ENCODE measurements around the gene FOXN4.

Gene FOXN4

GRCh38 chr12:109230193-109230592 is 78.9 kb downstream of the FOXN4 start:
- no peak overlapping the region for H3K4me2 ChIP-seq (ENCODE audit: low read length)
- H3K9ac ChIP-seq = no peak overlapping the region
- no peak for TF ChIP-seq CTCF (IDR thresholded peaks at IDR 0.05)
- no peak overlapping the region for H3K4me3 ChIP-seq (ENCODE audit: low read depth, low read length)
- no peaks in the 10 kb centered on the region for H3K4me1 ChIP-seq
- H3K27me3 ChIP-seq (ENCODE audit: control insufficient read depth, insufficient read depth, low read length) = no peaks in the 10 kb centered on the region
- H3K79me2 ChIP-seq = no peaks in the 10 kb centered on the region
- no peak overlapping the region for H2AFZ ChIP-seq
- no peaks in the 10 kb centered on the region for H3K36me3 ChIP-seq (ENCODE audit: control insufficient read depth, insufficient read depth, low read length)
- no peaks in the 10 kb centered on the region for H3K9me3 ChIP-seq (ENCODE audit: control insufficient read depth, low read length)
- no peak overlapping the region for H3K27ac ChIP-seq

- no peak overlapping the region for H3K9ac ChIP-seq
- H3K79me2 ChIP-seq = no peaks in the 10 kb centered on the region
- H3K4me1 ChIP-seq = no peaks in the 10 kb centered on the region
- TF ChIP-seq CTCF (IDR thresholded peaks at IDR 0.05) = no peak
- no peak overlapping the region for H3K4me2 ChIP-seq (ENCODE audit: low read length)
- H3K4me3 ChIP-seq (ENCODE audit: low read depth, low read length) = no peak overlapping the region
- H3K36me3 ChIP-seq (ENCODE audit: control insufficient read depth, insufficient read depth, low read length) = no peaks in the 10 kb centered on the region
- H3K9me3 ChIP-seq (ENCODE audit: control insufficient read depth, low read length) = no peaks in the 10 kb centered on the region
- no peaks in the 10 kb centered on the region for H3K27me3 ChIP-seq (ENCODE audit: control insufficient read depth, insufficient read depth, low read length)
- no peak overlapping the region for H2AFZ ChIP-seq
- H3K27ac ChIP-seq = no peak overlapping the region
These were observed 80.4 kb downstream of the FOXN4 start for GRCh38 chr12:109228664-109229063.

Measured in parathyroid adenoma (tissue), 2 donors.